Type B pancreatic cell (in vitro differentiated cells): ENCODE measurements around the gene BHLHE41. TPM values are rescaled to one million over a fixed set of nuclear protein-coding genes. Genes with fewer than 3 reads are reported as not detected.

Experiments used
- DNase-seq: peaks from one replicate; pipeline ENCODE4 v3.0.0; 2021; ENCODE audit warnings: mixed read lengths; ENCODE audit not compliant: unreplicated experiment; ENCODE audit errors: extremely low spot score
- H3K27ac Mint-ChIP-seq: 2 replicates; pipeline ENCODE4 v1.8.0; 2021; ENCODE audit warnings: mild to moderate bottlenecking, mixed read lengths
- H3K27me3 Mint-ChIP-seq: 2 replicates; pipeline ENCODE4 v1.8.0; 2021; ENCODE audit warnings: mixed read lengths
- H3K36me3 Mint-ChIP-seq: 2 replicates; pipeline ENCODE4 v1.8.0; 2021; ENCODE audit warnings: mixed read lengths
- H3K4me1 Mint-ChIP-seq: one replicate; pipeline ENCODE4 v1.8.0; 2021; ENCODE audit warnings: mixed read lengths; ENCODE audit not compliant: unreplicated experiment
- H3K4me3 Mint-ChIP-seq: 2 replicates; pipeline ENCODE4 v1.8.0; 2021; ENCODE audit warnings: mild to moderate bottlenecking, mixed read lengths
- H3K9me3 Mint-ChIP-seq: 2 replicates; pipeline ENCODE4 v1.8.0; 2021; ENCODE audit warnings: mixed read lengths
- CTCF ChIP-seq: fragments of 200-600 bp; sonication (generic); conservative IDR thresholded peaks from 2 replicates; pipeline ENCODE4 v1.5.0; 2021; ENCODE audit warnings: antibody characterized with exemption, mild to moderate bottlenecking
- total RNA-seq: library from RNA; stranded (reverse); gene quantifications from 2 replicates; pipeline ENCODE4 v1.2.1, GENCODE V29; 2021; ENCODE audit warnings: low replicate concordance

Gene BHLHE41
- total RNA-seq, 1 donor from 2014 or later, result 12.5 TPM

DNA sequence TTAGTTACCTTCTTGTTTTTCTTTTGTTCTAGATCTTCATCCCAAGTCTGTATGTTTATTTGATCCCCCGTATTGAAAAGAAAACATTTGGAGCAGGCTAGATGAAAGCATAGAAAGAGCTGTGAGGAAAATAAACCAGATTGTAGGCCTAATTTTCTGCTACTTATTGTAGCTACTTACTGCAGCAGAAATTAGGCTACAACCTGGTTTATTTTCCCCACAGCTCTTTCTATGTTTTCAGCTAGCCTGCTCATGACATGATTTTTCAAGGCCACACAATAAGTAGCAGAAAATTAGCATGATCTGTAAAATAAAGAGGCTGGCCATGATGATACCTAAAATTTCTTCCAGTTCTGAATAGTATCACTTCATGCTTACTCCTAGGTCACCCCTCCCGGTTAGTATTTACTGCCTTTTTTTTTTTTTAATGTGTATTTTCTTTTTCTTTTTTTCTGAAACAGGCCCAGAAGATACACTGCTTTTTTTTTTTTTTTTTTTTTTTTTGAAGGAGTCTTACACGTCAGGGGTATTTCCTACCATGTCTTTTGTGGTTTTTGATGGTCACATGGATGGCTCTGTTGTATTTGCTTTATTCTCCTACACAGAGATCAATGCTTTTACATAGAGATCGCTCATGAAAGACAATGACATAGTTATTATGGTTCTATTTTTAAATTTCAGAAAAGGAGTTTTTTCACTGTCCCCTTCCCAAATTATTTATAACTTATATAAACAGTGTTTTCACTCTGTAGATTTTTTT, 32.3 kb downstream of the BHLHE41 start:
- Mint-ChIP-seq H3K9me3 (peaks cover 5% of the 10 kb centered on the region), H3K4me3 (no peak overlapping the region), H3K27ac (no peak overlapping the region), H3K27me3 (no peaks in the 10 kb centered on the region), H3K4me1 (no peaks in the 10 kb centered on the region), H3K36me3 (peaks cover 8% of the 10 kb centered on the region)
- TF ChIP-seq CTCF, result no peak
- no peak for DNase-seq

DNA sequence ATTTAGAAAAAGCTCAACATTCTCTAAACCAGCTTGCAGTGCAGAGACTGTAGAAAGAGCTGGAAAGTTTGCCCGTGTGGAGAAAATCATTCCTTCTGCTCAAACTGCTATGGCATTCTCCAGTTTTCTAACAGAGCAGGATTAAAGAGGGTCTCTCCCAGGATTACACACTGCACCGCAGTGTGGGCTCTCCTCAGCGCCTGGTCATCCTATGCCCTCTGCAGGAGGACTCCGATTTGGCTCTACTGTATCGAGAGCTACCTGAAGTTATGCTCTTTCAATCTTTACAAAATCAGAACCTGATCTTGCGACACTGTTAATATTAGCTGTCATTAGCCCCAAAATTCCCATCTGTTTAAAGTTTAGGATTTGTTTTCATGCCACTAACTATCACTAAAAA, 33.0 kb downstream of the BHLHE41 start:
- H3K36me3 Mint-ChIP-seq, result peaks cover 8% of the 10 kb centered on the region
- no peaks in the 10 kb centered on the region for H3K27me3 Mint-ChIP-seq
- H3K27ac Mint-ChIP-seq, result no peak overlapping the region
- DNase-seq, result no peak
- H3K4me3 Mint-ChIP-seq, result no peak overlapping the region
- H3K4me1 Mint-ChIP-seq, result no peaks in the 10 kb centered on the region
- TF ChIP-seq CTCF, result peak; percentile 49
- peaks cover 5% of the 10 kb centered on the region for H3K9me3 Mint-ChIP-seq

DNA sequence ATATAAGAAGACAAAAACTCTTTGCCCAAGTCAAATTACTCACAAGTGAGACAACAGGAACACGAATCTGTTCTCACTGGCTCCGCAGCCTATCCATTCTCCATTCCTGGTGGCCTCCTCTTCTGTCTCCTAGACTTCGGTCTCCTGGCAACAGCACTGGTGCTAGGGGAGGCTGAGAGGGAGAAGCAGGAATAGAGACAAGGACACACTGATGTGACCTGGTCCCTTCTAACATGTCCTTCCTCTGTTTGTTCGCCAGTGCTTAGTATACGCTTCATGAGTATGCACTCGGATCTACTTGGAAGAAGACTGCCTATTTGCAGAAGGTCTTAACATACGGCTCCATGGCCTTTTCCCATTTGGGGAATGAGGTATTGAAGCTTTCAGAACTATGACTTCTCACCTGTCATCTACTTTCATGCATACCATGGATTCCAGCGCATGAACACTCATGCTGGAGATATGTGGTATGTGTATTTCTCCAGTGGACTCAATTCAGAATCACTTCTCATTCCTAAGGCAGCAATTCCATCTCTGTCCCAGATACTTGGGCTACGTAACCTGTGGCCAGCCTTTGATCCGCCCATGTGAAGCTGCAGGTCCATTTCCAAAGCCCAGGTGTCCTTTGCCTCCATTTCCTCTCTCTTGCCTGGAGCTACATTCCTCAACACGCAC, 33.9 kb downstream of the BHLHE41 start:
- Mint-ChIP-seq H3K4me3 (peak overlapping the region; percentile 4), H3K4me1 (no peaks in the 10 kb centered on the region), H3K36me3 (peaks cover 8% of the 10 kb centered on the region), H3K27me3 (no peaks in the 10 kb centered on the region), H3K27ac (peak overlapping the region; percentile 37), H3K9me3 (peaks cover 5% of the 10 kb centered on the region)
- DNase-seq, result no peak
- no peak for TF ChIP-seq CTCF

DNA sequence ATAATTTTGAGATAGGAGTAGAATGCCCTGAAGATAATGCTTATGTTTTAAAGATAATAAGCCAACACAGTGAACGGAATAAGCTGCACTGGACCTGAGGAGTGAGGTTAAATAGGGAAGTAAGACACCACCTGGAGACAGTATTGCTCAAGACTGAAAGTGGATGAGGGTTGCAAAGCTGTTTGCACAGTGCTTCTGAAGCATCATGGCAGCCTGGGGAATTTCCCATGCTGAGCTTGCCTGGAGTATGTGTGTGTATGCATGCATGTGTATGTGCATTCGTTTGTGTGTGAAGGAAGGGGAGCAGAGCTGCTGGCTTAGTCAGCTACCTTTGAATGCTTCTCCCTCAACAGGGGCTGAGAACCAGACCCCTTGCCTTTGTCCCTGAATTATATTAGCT, 35.8 kb downstream of the BHLHE41 start:
- Mint-ChIP-seq H3K4me3 (no peak overlapping the region), H3K4me1 (no peaks in the 10 kb centered on the region), H3K27ac (no peak overlapping the region), H3K27me3 (no peaks in the 10 kb centered on the region), H3K9me3 (peaks cover 5% of the 10 kb centered on the region), H3K36me3 (peaks cover 13% of the 10 kb centered on the region)
- TF ChIP-seq CTCF, result no peak
- no peak for DNase-seq

GRCh38 chr12:26086936-26087335, 37.9 kb downstream of the BHLHE41 start:
- peaks cover 21% of the 10 kb centered on the region for H3K36me3 Mint-ChIP-seq
- TF ChIP-seq CTCF, result no peak
- H3K9me3 Mint-ChIP-seq, result peaks cover 5% of the 10 kb centered on the region
- no peak overlapping the region for H3K27ac Mint-ChIP-seq
- no peaks in the 10 kb centered on the region for H3K27me3 Mint-ChIP-seq
- H3K4me1 Mint-ChIP-seq, result no peaks in the 10 kb centered on the region
- no peak overlapping the region for H3K4me3 Mint-ChIP-seq
- DNase-seq, result no peak
